Neural cell (in vitro differentiated cells): Measurements from ENCODE around the gene LYZL6.

ENCODE experiments used
- CTCF ChIP-seq: fragments of 450-650 bp; IDR thresholded peaks from 2 replicates; pipeline ENCODE4 v1.5.1; 2014; ENCODE audit warnings: antibody characterized with exemption, mild to moderate bottlenecking, moderate library complexity; ENCODE audit not compliant: poor library complexity, severe bottlenecking
- POLR2AphosphoS5 ChIP-seq: IDR thresholded peaks from 2 replicates; pipeline ENCODE4 v1.6.1; 2012
- RAD21 ChIP-seq: fragments of 450-650 bp; conservative IDR thresholded peaks from 2 replicates; pipeline ENCODE4 v1.6.1; 2014; ENCODE audit warnings: antibody characterized with exemption, mild to moderate bottlenecking, moderate library complexity
- TF ChIP-seq, protein P1 (sequence below): IDR thresholded peaks from 2 replicates; pipeline ENCODE4 v1.6.1; 2012; ENCODE audit warnings: borderline replicate concordance

- TF ChIP-seq CTCF = no peak
- TF ChIP-seq, protein P1, sequence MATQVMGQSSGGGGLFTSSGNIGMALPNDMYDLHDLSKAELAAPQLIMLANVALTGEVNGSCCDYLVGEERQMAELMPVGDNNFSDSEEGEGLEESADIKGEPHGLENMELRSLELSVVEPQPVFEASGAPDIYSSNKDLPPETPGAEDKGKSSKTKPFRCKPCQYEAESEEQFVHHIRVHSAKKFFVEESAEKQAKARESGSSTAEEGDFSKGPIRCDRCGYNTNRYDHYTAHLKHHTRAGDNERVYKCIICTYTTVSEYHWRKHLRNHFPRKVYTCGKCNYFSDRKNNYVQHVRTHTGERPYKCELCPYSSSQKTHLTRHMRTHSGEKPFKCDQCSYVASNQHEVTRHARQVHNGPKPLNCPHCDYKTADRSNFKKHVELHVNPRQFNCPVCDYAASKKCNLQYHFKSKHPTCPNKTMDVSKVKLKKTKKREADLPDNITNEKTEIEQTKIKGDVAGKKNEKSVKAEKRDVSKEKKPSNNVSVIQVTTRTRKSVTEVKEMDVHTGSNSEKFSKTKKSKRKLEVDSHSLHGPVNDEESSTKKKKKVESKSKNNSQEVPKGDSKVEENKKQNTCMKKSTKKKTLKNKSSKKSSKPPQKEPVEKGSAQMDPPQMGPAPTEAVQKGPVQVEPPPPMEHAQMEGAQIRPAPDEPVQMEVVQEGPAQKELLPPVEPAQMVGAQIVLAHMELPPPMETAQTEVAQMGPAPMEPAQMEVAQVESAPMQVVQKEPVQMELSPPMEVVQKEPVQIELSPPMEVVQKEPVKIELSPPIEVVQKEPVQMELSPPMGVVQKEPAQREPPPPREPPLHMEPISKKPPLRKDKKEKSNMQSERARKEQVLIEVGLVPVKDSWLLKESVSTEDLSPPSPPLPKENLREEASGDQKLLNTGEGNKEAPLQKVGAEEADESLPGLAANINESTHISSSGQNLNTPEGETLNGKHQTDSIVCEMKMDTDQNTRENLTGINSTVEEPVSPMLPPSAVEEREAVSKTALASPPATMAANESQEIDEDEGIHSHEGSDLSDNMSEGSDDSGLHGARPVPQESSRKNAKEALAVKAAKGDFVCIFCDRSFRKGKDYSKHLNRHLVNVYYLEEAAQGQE = no peak
- no peak for TF ChIP-seq RAD21
- no peak for TF ChIP-seq POLR2AphosphoS5
These were observed 24.8 kb downstream of the LYZL6 start for GRCh38 chr17:35918665-35919064.
